ENCODE measurements around the gene GRIN3A. TPM values are rescaled to one million over a fixed set of nuclear protein-coding genes. Genes with fewer than 3 reads are reported as not detected.
A peak's percentile ranks its signal among the peaks of the same experiment; 100 is the strongest.

Gene GRIN3A
- total RNA-seq, 1 experiment from 2014 or later = not detected

- Histone ChIP-seq H3K18ac (ENCODE audit: insufficient read length, low read depth, low read length) (no peak overlapping the region), H3K9ac (ENCODE audit: extremely low read depth, insufficient read length, low read length) (no peak overlapping the region), H3K4me2 (ENCODE audit: insufficient read depth, insufficient read length, low read length) (peak overlapping the region; percentile 49), H2AK5ac (ENCODE audit: insufficient read length, low read length) (no peak overlapping the region), H3K4me1 (ENCODE audit: insufficient read depth, low read length) (0 out of 2 replicates have a peak, but pooled peaks cover 2% of the 10 kb centered on the region), H3K4ac (ENCODE audit: low read depth, low read length) (no peak overlapping the region), H3K27me3 (ENCODE audit: insufficient read depth, low read length) (peaks cover 15% of the 10 kb centered on the region; the same call in 1 of the 2 replicates), H2AFZ (ENCODE audit: low read length) (no peak overlapping the region), H3K79me2 (ENCODE audit: insufficient read depth, low read length) (no peaks in the 10 kb centered on the region), H4K8ac (replicated peaks; ENCODE audit: insufficient read length, low read depth, low read length) (no peak overlapping the region), H4K20me1 (ENCODE audit: control insufficient read depth, insufficient read depth, insufficient read length) (no peaks in the 10 kb centered on the region), H2BK5ac (ENCODE audit: insufficient read length, low read length) (no peak overlapping the region), H3K14ac (ENCODE audit: insufficient read depth, low read length) (no peak overlapping the region), H3T11ph (ENCODE audit: low read length) (no peak overlapping the region), H3K23ac (ENCODE audit: insufficient read length, low read depth, low read length) (no peak overlapping the region), H2BK20ac (ENCODE audit: low read depth, low read length, poor library complexity, severe bottlenecking) (no peak overlapping the region), H4K5ac (ENCODE audit: insufficient read length, low read depth, low read length) (no peak overlapping the region), H3K23me2 (ENCODE audit: insufficient read length, low read depth, low read length, poor library complexity, severe bottlenecking) (peaks cover 11% of the 10 kb centered on the region), H3K56ac (ENCODE audit: insufficient read length, low read depth, low read length) (no peak overlapping the region), H3K79me1 (ENCODE audit: insufficient read depth, low read depth, low read length, poor library complexity, severe bottlenecking) (no peaks in the 10 kb centered on the region), H2BK12ac (ENCODE audit: insufficient read length, low read depth, low read length) (no peak overlapping the region), H3K9me3 (ENCODE audit: control insufficient read depth, low read depth, low read length) (no peaks in the 10 kb centered on the region), H2BK120ac (ENCODE audit: low read depth, low read length, poor library complexity, severe bottlenecking) (no peak overlapping the region), H2BK15ac (ENCODE audit: low read depth, low read length) (no peak overlapping the region), H4K91ac (ENCODE audit: insufficient read length, low read depth, low read length) (no peak overlapping the region), H3K27ac (ENCODE audit: insufficient read length, low read depth, low read length) (no peak overlapping the region)
- Mint-ChIP-seq H3K4me3 (peak overlapping the region; percentile 25 to 68; a peak in 4 of 5 replicates), H3K36me3 (ENCODE audit: insufficient read depth in 1 of 3, low read depth in 3 of 3) (no peaks in the 10 kb centered on the region; a peak in 1 of 7 replicates), H3K27ac (no peak overlapping the region), H3K4me1 (peaks cover 23 to 33% of the 10 kb centered on the region in 2 experiments), H3K9me3 (no peaks in the 10 kb centered on the region; a peak in 2 of 5 replicates), H3K27me3 (ENCODE audit: low read depth) (peaks cover 90% of the 10 kb centered on the region)
- no peak for DNase-seq
- WGBS (ENCODE audit: extremely low coverage, insufficient read length, low lambda C conversion rate) = no CpG with 5 or more reads among the region's 32 CpGs
- no peak for TF ChIP-seq CTCF (conservative IDR thresholded peaks at IDR 0.05)
These were observed 1.2 kb downstream of the GRIN3A start for GRCh38 chr9:101737165-101737704.

Data from H9 (cell line).